ENCODE measurements around the gene LINGO3. TPM values are rescaled to one million over a fixed set of nuclear protein-coding genes. Genes with fewer than 3 reads are reported as not detected.

Gene LINGO3, protein sequence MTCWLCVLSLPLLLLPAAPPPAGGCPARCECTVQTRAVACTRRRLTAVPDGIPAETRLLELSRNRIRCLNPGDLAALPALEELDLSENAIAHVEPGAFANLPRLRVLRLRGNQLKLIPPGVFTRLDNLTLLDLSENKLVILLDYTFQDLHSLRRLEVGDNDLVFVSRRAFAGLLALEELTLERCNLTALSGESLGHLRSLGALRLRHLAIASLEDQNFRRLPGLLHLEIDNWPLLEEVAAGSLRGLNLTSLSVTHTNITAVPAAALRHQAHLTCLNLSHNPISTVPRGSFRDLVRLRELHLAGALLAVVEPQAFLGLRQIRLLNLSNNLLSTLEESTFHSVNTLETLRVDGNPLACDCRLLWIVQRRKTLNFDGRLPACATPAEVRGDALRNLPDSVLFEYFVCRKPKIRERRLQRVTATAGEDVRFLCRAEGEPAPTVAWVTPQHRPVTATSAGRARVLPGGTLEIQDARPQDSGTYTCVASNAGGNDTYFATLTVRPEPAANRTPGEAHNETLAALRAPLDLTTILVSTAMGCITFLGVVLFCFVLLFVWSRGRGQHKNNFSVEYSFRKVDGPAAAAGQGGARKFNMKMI
- 0.07 TPM in 1 of 5 replicates, not detected in the others for total RNA-seq (2022; extraction: Qiagen RNA extraction)

DNA sequence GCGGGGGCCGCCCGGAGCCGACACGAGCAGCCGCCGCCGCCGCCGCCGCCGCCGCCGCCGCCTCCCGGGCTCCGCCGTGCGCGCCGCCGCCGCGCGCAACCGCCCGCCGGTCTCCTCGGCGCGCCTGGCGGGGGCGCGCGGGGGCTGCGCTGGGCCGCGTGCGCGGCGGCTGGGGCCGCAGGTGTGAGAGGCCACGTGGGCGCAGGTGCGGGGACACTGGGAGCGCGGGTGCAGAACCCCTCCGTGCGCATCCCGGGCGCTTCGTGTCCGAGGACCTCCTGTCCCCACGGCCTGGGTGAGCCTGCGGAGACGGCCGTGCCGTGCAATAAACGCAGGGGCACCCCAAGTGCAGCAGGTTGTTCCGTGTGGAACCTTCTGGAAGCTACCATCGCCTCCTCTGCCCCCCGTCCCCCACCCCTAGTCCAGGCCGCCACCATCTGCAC lies at the start of gene LINGO3:
Gene LINGO3 (minus strand): TSS at position 41 of the 443 bp plus-strand sequence. CDS start 16,378 bp downstream, outside the sequence.

GRCh38 chr19:2328401-2329148 lies 20.6 kb upstream of the LINGO3 start, which contains the start of the genes LSM7 and SPPL2B:
Gene LSM7 (minus strand): TSS chr19:2328586. CDS start chr19:2328566, 20 bp downstream.
Gene SPPL2B (plus strand): TSS chr19:2328684. CDS start chr19:2328710, 26 bp downstream.

DNA sequence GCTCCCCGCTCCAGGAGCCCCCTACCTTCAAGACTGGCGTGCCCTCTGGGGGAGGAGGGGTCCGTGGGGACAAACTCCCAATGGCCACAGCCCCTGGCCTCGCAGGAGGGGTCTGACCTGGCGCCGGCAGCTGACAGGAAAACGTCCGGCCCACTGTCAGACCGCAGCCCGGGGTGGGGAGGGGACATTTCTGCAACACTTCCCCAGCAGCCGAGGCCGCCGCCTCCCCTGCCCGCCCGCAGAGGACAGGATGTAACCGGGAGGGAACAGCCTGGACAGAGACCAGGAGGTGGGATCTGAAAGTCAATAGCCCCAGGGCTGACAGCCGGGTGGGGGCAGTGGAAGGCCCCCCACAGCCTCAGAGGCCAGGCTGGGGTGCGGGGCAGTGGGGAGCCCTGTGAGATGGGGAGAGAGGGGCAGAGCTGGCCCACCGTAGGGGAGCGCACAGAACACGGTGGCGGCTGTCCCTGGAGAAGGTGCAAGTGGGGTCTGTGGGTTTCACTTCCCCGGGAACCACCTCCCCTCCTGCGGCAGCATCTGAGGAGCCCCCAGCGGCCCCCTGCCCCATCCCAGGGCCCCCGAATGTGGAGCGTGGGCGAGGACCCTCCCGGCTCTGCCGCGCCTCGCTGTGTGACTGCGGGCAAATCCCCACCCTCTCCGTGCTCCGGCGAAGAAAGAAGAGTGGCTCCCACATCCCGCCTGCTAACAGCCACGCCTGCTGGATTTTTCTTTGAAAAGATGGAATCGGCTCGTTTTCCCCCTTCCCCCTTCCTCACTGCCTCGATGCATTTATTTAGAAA lies 25.7 kb downstream of the LINGO3 start, which contains the start of gene PEAK3:
Gene PEAK3 (minus strand): TSS at position 114 of the 800 bp plus-strand sequence. CDS start 1,244 bp downstream, outside the sequence.

Other genes starting within 250 kb of the LINGO3 start
- gene MOB3A, start 211.8 kb downstream of the LINGO3 start, total RNA-seq (2022; extraction: Qiagen RNA extraction): 12.3 to 13.7 TPM (median 13.2 TPM) in 5 replicates
- gene IZUMO4, start 211.2 kb downstream of the LINGO3 start, total RNA-seq (2022; extraction: Qiagen RNA extraction): 0.32 to 1.0 TPM (median 0.87 TPM) in 5 replicates
- 63.7 to 80.4 TPM (median 76.8 TPM) in 5 replicates for gene AP3D1, start 156.6 kb downstream of the LINGO3 start, total RNA-seq (2022; extraction: Qiagen RNA extraction)
- gene DOT1L, start 144.2 kb downstream of the LINGO3 start, total RNA-seq (2022; extraction: Qiagen RNA extraction): 10.7 to 18.7 TPM (median 18.0 TPM) in 5 replicates
- gene PLEKHJ1, start 71.8 kb downstream of the LINGO3 start, total RNA-seq (2022; extraction: Qiagen RNA extraction): 39.1 to 60.0 TPM (median 59.1 TPM) in 5 replicates
- 63.8 to 74.1 TPM (median 69.0 TPM) in 5 replicates for gene SF3A2, start 71.3 kb downstream of the LINGO3 start, total RNA-seq (2022; extraction: Qiagen RNA extraction)
- 7.6 to 24.5 TPM (median 15.3 TPM) in 5 replicates for gene AMH, start 58.8 kb downstream of the LINGO3 start, total RNA-seq (2022; extraction: Qiagen RNA extraction)
- gene JSRP1, start 51.7 kb downstream of the LINGO3 start, total RNA-seq (2022; extraction: Qiagen RNA extraction): 0.42 to 0.86 TPM (median 0.76 TPM) in 5 replicates
- 0.08 to 0.15 TPM (median 0.11 TPM) in 3 of 5 replicates, not detected in the others for gene PEAK3, start 26.0 kb downstream of the LINGO3 start, total RNA-seq (2022; extraction: Qiagen RNA extraction)
- gene LSM7, start 20.4 kb upstream of the LINGO3 start, total RNA-seq (2022; extraction: Qiagen RNA extraction): 135 to 163 TPM (median 151 TPM) in 5 replicates
- gene SPPL2B, start 20.5 kb upstream of the LINGO3 start, total RNA-seq (2022; extraction: Qiagen RNA extraction): 11.9 to 24.2 TPM (median 20.8 TPM) in 5 replicates
- gene TMPRSS9, start 52.1 kb upstream of the LINGO3 start, total RNA-seq (2022; extraction: Qiagen RNA extraction): 0.04 to 0.08 TPM (median 0.05 TPM) in 3 of 5 replicates, not detected in the others
- gene TIMM13, start 119.4 kb upstream of the LINGO3 start, total RNA-seq (2022; extraction: Qiagen RNA extraction): 61.4 to 135 TPM (median 123 TPM) in 5 replicates
- gene LMNB2, start 148.8 kb upstream of the LINGO3 start, total RNA-seq (2022; extraction: Qiagen RNA extraction): 58.2 to 83.9 TPM (median 78.5 TPM) in 5 replicates
- gene GADD45B, start 168.0 kb upstream of the LINGO3 start, total RNA-seq (2022; extraction: Qiagen RNA extraction): 96.2 to 118 TPM (median 108 TPM) in 5 replicates

Measured in A549 treated with Mapracorat at 1 μM for 4 hours (cell line).